NK-92 (cell line): ENCODE measurements around the gene CELA2A.

Source experiments
- DNase-seq: peaks from one replicate; lab custom pipeline; 2025; ENCODE audit not compliant: unreplicated experiment; lab: John Stamatoyannopoulos, UW

The CELA2A gene

DNA sequence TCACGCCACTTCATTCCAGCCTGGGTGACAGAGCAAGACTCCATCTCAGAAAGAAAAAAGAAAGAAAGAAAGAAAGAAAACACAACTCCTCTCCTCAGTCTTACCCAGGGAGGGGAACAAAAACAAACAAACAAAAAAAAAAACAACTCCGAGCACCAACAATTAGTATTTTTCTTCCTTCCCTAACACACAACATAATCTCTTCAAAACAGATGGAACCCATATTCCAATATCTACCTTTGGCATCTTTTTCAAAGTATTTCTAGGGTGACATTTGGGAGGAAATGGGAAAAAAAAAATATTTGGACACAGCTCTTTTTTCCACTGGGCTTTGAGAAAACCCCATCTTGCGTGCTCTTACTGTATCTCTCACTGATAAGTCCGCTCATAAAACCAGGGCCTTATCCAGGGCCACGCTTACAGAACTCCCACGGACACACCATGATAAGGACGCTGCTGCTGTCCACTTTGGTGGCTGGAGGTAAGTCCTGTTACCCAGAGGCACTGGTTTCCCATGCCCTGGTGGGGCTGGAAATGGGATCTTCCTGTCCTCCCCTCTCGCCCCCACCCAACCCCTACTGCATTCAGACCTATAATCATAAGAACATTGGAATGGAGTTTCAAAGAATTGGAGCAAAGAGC, at the start of gene CELA2A:
Gene CELA2A, plus strand, starts transcription at position 420 of the 642 bp plus-strand sequence. Its CDS starts 22 bp downstream, at position 442.
- no peak for DNase-seq

DNA sequence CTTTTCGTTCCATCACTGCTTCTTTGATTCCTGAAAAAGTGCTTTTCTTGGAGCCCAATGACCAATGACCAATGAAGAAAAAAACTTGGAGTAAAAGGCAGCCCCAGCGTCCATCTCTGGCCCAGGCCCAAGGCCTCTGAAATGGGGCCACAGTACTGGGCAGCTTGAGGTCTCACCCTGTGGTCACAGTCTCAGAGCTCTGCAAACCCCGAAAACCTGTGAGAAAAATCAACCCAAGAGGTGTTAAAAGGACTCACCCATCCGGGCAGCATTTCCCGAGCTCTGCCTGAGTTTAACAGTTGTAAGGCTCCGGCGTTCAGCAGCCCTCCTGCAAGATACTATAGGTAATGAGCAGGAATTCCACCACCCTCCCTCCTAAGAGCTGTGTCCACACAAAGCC, 49.0 kb upstream of the CELA2A start:
- DNase-seq = no peak

DNA sequence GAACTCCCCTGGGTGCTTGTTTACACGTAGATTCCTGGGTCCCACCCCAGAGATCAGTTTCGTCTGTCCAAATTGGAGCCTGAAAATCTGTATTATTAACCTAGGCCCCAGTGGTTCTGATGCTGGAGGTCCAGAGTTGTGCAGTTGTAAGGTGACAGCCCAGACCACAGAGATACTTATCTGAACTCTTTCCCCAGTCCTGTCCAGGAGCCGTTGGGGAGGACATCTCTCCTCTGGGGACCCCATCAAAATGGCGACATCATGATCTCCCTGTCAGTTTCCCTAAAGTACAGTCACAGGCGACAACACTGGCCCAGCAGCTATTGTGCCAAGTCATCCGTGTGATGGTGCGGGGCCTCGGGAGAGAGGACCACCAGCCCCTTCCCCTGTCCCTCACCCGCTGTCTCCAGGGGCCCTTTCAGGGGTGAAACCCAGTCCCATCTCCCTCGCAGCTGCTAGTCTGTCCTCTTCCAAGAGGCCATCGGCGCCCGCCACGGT, 47.6 kb upstream of the CELA2A start:
- DNase-seq = no peak

DNA sequence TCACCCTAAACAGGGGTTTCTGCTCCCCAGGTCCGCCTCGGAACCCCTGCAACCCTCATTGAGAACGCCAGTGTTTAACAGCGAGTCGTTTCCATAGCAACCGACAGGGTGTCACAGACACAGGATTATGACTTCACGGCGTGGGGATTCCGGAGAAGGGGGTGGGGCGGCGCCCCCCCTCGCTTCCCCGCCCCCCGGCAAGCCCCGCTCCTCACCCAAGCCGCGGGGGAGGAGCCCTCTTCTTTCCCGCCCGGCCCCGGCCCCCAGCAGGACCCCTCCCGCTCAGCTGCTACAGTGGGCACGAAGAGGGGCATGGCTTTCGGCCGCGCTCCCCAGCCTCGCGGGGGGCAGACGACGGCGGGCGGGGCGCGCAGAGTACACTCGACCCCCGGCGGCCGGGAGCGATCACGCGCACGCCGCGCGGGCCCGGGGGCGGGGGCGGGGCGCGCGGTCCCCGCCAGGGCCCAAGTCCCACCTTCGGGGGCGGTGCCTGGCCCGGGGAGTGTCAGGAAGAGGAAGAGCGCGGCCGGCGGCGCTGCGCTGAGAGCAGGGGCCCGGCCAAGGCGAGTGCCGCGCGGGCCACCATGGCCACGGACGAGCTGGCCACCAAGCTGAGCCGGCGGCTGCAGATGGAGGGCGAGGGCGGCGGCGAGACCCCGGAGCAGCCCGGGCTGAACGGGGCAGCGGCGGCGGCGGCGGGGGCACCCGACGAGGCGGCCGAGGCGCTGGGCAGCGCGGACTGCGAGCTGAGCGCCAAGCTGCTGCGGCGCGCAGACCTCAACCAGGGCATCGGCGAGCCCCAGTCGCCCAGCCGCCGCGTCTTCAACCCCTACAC, 46.9 kb upstream of the CELA2A start, which contains the start of gene EFHD2:
Gene EFHD2, plus strand, starts transcription at position 501 of the 835 bp plus-strand sequence. Its CDS starts 84 bp downstream, at position 585.
- DNase-seq = peak; percentile 57

DNA sequence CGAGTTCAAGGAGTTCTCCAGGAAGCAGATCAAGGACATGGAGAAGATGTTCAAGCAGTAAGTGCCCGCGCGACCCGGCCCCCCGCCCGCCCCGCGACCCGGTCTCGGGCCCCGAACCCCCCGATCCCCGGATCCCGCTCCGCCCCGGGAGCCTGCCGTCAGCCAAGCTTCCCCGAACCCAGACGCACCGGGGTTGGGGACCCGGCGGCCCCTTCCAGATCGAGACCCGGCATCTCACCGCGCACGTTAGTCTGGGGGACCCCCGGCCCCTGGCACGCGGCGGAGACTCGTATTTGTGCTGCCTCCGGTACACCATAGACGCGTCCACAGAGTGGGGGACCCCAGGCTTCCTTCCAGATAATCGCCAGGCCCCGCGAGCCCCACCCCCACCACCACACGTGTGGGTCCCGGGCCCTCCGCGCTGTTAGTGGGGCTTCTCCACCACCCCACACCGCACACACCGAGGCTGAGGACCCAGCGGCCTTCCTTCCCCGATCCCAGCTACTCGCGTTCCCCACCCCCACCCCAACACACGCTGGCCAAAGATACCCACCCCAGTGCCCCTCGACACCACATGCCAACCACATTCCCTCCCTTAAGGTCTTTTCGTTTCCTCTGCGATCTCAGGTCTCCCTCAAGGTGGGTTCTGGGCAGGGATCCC, 46.2 kb upstream of the CELA2A start:
- no peak for DNase-seq

DNA sequence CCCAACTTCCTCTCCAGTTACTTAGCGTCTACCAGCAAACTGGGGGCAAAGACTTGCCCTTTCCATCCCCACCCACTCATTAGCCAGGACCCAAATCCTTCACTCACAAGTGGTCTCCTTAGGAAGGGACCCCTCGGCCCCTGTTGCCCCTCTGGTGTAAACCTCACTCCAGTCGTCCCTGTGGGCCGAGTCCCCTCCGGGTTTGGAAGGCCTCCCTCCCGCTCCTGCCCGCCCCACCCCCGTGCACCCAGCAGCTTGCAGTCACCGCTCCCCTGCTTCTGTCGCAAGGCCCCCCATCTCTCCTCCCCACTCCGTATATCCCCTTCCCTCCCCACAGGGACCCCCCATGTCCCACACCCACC, 45.7 kb upstream of the CELA2A start:
- no peak for DNase-seq

DNA sequence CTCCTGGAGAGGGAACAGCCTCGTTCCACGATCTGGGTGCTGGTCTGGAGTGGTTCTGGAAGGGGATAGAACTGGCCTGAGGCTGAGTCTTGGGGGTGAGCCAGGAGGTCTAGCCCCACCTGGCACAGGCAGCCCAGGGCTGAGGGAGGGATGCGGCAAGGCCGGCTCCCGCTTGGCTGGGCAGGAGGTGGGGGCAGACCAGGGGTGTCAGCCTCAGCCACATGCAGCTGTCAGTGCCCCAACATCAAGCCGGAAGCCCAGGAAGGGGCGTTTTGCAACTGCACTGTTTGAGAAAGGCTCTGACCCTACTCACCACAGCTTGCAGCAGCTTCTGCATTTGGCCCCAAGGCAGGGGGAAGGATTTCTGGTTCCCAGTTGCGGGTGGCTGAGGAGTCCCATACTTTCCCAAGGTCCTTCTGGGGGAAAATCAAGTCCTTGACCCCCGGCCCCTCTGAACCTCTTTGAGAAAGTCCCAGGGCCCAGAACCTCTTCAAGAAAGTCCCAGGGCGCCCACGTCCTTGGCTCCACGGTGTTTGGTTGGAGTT, 44.9 kb upstream of the CELA2A start:
- DNase-seq = no peak

DNA sequence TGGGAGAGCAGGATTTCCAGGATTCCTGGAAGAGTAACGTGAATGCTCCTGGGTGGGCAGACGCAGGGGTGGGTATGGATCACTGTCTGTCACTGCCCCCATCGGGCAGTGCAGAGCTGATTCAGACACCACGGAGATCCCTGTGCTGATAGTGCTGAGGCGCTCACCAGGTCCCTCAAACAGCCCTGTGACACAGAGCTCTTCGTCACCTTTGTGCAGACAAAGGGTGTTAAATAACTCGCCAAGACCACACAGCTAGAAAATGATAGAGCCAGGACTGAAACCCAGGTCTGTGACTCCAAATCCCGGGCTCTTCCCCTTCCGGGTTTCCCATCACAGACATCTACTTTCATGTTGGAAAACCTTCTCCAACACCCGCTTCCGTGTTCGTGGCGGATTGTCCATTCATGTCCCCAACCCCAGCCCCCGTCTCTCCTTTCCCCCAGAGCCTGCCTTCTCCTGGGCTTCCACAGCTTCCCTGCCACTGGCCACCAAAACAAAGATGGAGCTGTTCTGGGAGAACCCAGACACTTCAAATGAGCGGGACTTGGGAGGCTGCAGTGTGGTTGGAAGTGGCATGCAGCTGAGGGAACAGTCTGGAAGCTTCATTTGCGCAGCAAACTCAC, 44.2 kb upstream of the CELA2A start:
- no peak for DNase-seq

DNA sequence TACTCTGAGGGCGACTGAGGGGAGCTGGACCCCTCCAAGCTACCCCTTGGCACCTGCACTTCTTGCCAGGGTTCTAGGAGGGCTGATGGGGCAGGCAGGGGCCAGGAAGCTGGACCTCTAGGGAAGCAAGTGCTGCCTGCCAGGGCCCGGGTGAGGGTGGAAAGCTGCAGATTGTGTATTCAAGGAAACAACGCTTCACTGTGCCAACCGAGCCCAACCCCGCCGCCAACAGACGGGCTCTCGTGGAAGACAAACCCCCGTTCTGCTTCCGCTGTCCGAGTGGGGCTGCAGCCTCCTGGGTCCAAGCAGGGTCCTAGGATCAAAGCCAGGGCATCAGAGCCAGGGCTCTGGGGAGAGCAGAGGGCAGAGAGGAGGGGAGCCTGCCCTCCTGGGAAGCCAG, 43.7 kb upstream of the CELA2A start:
- no peak for DNase-seq

DNA sequence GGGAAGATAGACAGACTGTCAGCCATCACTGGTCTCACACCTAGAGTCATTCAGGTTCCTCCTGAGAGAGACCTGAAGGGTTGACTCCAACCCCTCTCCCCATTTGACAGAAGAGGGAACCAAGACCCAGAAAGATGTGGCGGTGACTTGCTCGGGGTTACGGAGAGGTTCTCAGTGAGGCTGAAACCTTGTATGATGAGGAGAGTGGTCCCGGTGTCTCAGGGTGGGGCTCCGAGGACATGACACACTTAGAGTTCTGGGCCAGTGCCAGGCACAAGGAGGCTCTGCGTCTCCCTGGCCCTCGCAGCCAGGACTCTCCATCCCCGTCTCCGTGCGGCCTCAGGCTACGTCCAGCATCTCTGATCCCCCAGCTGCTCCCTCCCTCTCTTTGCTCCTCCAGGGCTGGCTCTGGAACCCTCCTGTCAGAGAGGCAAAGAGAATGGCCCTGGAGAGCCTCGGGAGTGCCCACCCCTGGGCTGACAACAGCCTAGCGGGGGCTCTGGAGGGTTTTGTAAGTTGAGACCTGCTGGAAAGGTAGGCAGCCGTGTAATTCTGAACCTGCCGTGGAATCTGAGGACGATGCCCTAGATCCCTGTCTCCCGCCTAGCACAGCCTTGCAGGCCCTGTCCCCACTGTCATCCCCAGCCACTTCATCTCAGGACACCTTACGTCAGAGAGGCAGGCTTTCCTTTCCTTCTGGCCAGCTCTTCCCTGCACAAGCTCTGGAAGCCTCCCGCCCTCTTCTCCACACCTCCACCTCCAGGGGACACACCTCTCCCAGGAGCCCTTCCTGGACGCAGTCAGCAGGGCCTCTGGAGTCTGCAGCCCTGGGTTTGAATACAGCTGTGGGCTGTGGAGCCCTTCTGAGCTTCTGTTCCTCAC, 42.7 kb upstream of the CELA2A start:
- no peak for DNase-seq

DNA sequence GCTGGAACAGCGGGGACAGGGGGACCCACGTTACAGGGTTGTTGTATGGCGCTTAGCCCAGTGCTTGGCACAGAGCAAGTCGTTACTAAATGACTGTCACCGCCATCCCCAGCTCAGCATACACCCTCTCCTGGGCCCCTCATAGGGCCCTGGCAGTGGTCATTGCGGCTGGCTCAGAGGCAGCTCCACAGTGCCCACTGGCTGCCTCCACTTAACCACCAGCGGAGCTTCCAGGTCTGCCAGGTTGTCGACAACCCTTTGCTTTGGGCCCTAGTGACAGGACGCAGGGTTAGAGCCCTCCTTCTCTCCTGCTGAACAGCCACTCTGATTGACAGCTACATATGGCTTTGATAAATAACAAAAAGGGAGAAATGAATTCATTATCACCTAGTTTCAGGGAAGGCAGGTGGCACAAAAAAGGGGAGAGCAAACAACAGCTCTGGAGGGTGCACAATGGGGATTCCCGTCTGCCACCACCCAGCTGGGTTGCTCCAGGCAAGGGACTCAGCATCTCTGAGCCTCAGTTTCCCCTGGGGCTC, 42.0 kb upstream of the CELA2A start:
- no peak for DNase-seq

DNA sequence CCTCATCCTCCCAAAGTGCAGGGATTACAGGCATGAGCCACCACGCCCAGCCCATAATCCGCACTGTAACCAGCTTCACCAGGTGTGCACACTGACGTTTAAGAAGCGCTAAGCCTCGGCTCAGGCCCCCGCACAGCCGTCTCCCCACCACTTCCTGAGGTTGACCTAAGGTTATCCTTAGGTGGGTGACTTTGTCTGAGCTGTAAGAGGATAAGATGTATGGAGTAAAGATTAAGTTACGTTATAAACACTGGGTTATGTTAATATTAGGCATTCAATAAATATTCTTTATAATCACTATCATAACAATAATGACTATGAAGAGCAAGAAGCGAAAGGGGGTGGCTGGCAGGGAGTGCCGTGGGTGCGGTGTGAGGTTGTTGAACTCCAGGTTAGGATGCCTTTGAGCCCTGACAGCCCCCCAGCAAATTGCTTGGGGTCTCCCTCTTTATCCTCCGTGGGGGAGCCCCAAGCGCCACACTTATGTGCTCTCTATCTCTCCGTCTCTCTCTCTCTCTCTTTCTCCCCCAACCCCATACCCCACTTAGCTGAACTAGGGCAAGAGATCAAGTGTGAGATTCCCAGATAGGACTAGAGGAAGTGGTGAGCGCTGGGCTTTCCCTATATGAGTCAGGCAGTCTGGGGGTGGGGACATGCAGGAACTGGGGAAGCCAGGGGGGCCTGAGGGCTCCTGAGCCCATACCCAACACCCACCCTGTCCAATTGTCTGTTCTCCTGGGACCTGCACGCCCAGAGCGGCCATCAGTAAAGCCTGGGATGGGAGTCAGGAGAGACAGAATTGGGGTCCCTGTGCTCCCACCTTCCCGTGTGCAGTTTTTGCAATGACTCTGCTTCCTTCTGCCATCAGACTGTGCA, 39.2 kb upstream of the CELA2A start:
- DNase-seq = no peak

DNA sequence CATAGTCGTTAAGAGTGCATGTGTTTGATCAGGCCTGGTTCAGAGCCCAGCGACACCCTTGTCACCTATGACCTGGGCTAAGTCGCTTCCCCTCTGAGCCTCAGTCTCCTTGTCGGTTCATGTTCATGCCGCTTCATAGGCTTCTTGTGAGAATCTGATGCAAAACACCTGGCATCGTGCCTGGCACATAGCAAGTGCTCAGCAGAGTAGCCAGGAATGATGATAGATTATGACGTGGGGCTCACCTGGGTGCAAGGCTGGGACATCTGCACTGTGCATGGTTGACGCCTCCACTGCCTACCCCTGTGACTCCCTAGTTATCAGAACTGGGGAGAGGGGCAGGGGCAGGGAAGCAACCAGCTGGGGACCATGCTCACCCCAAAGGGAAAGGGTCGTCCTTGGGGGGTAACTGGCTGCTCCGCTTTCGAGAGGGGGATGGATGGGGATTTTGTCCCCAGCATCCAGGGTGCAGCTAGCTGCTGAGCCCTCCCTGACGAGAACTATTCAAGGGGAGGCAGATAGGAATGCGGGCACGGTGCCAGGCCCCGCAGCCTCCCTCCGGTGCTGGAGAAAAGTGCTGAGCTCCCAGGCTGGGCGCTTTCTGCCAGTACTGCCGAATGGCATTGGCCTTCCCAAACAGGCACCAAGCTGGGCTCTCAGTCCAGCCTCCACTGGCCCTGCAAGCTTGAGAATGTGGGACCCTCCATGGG, 37.6 kb upstream of the CELA2A start:
- DNase-seq = no peak

DNA sequence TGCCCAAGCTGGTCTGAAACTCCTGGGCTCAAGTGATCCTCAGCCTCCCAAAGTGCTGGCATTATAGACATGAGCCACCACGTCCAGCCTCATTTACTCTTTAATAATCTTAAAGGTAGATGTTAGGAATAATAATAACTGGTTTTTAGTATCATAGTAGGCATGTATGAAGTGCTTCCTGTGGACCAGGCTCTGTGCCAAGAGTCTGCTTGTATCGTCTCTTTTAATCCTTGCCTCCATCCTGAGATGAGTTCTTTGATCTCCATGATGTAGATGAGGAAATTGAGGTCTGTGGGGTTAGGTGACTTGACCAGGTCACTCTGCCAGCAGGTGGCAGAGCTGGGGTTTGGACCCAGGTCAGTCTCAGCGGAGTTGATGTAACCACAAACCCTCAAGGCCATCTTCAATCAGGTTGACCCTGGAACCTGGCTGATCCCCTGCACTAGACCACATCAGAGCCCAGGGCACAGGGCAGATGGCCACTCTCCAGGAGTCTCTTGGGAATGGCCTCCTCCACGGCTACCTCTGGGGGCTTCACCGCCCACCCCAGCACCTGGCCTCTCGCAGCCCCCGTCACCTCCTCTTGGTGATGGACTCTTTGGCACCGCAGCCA, 35.6 kb upstream of the CELA2A start:
- DNase-seq = no peak

DNA sequence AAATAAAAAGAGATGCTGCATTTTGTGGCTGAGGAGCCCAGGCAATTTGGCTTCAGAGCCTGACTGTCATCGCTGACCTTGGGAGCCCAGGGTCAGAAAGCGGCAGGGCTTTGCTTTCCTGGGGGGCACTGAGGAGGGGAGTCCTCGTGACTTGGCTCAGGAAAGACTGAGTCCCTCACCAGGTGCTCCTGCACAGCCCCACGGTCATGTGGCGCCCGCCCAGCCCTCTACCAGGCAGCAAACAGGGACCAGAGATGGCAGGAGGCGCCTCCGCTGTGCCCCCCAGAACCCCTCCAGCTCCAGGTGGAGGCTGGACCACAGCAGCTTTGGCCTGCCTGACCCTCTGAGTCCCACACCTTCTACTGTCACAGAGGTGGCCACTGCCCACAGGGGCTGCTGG, 33.7 kb upstream of the CELA2A start:
- no peak for DNase-seq

DNA sequence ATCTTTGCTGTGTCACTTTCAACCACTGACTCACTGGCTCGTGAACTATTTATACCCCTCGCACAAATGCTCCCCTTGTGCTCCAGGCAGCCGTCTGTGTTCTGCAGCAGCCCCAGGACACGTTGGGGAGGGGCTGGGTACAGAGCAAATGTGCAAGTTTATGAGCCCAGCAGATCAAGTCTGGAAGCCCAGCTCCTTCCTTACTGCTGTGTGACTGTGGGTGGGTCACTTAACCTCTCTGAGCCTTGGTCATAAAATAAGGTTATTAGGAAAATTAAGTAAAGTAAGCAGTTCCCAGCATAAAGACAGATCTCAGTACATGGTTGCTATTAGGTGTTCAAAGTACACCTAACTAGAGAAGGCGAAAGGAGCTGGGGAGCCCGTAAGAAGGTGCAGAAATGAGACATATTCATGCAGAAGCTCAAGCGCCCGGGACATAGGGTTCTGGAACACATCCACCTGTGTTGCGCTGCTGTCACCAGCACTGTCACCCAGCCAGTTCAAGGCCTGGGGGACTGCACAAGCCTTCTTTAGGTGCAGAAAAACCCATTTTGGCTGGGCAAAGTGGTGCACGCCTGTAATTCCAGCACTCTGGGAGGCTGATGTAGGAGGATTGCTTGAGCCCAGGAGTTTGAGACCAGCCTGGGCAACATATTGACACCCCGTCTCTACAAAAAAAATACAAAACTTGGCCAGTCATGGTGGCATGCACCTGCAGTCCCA, 33.0 kb upstream of the CELA2A start:
- no peak for DNase-seq

DNA sequence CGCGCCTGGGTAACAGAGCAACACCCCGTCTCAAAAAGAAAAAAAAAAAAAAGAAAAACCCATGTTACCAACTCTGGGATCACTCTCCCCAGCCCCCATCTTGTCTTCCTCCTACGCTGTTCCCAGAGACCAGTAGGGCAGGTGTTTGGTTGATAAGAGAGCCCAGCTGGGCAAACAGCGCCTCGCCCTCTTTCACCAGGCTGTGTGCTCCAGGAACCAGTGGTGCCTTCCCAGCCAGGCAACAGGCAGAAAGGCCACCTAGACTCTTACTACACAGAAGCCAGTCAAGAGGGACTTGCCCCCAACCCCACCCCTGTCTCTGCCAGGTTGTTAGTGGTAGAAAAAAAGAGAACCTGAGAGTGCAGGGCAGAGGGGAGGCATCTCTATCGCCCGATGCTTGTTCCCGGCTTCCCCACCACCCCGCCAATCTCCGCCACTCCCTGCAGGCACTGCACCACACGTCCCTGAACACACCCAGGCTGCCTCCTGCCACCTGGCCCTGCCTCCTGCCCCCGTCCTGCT, 32.3 kb upstream of the CELA2A start:
- DNase-seq = no peak
